Activated T-helper 9 cell treated with anti-CD3 and anti-CD28 coated beads, Interleukin-2, amount 50 U/mL, for 16 hours (primary cell): Measurements from ENCODE around the gene LRBA.
"Not testable (repeated sequence)": the region's sequence is repeated elsewhere in the genome, so short reads cannot be mapped to it uniquely, and the experiment has no call there.

Source experiments
- DNase-seq: peaks from one replicate; pipeline ENCODE4 v3.0.0-alpha.2; 2020; ENCODE audit warnings: low read depth

The LRBA gene

DNA sequence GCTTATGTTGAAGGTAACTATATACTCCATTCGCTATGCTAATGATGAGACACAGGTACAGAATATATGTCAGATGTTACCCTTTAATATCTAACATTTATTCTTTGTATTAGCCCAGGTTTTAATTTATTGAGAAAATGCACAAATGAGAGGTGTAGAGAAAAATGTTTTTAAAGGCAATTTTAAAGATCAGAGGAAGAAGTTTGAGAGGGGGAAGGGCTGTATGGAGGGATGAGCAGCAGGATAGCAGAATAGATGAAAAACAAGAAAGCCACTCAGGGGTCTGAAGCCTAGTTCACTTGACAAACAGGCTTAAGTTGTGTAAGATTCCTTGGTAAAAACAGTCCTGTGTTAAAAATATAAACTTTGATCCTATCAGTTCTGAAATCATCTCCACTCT, 429.5 kb downstream of the LRBA start:
- no peak for DNase-seq

DNA sequence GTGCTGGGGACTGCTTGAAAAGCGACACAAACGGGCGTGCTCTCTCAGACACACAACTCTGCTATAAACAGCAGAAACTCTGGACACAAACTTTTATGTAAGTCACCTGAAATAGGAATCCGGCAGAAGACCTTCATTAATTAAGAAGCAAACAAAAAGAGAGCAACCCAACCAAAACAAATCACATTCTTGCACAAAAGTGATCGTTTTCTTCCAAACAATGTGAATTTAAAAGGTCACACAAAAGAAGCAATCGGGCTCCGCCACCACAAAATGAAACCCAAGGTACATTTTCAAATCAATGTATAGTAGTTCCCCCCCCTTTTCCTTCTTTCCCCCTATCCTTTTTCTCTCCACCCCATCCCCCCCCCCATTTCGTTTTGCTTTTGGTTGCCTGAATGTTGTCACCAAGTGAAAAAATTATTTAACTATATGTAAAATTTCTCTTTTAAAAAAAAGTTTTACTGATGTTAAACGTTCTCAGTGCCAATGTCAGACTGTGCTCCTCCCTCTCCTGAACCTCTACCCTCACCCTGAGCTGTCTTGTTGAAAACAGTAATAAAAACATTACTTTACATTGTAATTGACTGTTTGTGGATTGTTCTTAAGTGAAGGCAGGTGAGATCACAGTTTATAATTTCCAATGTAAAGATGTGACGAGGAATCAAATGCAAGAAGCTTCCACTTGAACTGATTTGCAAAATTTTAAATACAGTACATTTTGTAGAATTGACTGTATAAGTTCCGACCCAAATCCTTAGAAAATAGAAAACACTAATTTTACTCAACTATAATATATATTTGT, 430.8 kb downstream of the LRBA start:
- DNase-seq, result no peak

DNA sequence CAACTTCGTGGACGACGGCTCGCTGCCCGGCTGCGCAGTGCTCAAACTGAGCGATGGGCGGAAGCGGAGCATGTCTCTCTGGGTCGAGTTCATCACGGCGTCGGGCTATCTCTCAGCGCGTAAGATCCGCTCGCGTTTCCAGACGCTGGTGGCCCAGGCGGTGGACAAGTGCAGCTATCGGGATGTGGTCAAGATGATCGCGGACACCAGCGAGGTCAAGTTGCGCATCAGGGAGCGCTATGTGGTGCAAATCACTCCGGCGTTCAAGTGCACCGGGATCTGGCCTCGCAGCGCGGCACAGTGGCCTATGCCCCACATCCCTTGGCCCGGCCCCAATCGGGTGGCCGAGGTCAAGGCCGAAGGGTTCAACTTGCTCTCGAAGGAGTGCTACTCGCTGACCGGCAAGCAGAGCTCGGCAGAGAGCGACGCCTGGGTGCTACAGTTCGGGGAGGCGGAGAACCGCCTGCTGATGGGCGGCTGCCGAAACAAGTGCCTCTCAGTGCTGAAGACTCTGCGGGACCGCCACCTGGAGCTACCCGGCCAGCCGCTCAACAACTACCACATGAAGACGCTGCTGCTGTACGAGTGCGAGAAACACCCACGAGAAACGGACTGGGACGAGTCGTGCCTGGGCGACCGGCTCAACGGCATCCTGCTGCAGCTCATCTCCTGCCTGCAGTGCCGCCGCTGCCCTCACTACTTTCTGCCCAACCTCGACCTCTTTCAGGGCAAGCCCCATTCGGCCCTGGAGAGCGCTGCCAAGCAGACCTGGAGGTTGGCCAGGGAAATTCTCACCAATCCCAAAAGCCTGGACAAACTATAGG, 431.6 kb downstream of the LRBA start:
- no peak for DNase-seq

DNA sequence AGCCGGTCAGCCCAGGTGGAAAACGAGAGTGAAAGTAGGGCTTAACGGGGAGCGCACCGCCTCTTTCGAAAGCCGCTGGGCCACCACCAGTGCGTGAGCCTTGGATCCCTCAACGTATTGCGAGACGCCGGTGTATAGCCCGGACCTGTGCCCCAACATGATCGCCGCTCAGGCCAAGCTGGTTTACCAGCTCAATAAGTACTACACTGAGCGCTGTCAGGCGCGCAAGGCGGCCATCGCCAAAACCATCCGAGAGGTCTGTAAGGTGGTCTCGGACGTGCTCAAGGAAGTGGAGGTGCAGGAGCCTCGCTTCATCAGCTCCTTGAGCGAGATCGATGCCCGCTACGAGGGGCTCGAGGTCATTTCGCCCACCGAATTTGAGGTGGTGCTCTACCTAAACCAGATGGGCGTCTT, 432.2 kb downstream of the LRBA start:
- no peak for DNase-seq

DNA sequence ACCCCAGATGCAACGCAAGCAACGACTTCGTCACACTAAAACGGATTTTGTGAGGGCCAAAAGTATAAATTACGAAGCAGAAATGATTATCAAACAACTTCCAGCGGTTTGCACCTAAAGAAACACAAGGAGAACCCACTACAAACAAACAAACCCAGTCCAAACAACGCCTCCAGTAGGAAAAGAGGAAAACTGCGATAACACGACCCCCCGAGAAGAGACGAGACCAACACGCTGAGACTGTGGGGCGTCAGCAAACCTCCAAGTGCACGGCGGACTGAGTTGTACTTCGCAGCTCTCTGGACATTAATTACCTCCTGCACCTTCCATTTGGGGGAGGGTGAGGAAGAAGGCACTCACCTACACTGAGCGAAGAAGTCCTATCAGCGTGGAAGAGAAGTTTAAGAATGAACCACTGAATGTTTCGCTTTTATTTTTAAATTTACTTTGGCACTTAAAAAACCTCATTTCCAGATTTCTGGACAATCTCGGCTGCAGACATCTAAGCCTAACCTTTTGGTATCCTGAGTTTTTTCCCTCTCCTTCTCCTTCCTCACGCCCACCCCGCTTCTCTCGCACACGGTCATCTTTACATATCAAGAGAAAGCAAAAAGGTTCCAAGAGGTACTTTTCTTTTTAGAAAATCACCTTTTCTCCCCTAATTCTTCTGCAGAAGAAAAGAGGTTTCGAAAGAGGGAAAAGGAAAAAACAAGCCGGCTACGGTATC, 432.8 kb downstream of the LRBA start, which contains the start of gene MAB21L2:
Gene MAB21L2, plus strand, starts transcription at position 6 of the 727 bp plus-strand sequence. CDS start 879 bp downstream, outside the sequence.
- no peak for DNase-seq

DNA sequence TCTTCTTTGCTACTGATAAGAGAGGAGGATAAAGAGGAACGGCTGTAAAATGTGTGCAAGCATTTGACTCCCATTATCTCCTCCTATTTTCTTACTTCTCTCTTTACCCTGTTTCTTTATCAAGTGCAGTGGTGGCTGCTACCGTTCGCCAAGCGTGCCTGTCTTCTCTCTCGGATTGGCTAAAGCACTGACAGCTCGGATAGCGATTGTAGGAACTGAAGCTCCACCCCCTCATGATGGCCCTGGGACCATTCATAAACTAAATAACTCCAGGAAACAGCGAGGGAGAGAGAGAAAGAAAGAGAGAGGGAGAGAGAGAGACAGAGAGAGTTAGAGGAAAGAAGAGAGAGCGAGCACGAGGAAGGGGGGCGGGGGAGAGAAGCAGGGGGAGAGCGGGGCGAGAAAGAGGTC, 433.4 kb downstream of the LRBA start:
- DNase-seq, result no peak

DNA sequence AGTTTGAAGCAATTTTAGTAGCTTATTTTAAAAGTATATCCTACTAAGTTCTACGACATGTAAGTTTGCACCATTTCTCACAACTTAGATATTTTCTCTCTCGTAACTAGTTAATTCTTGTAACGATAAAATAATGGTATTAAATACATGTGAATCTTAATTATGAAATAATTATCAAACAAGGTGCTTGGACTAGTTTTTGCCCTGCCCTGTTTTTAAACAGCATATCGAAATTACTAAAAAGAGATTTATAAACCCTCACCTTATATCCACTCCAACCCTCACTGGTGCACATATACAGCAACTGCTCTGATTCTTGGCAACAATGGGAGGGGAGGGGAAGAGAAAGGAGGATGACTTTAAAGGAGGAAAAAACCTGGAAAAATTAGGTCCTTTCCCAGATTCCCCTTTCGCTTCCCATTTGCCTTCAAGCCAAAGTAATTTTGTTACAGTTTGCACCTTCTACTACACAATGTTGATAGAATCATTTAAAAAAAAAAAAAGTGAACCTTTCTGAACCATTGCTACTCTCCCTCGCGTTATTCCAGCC, 434.0 kb downstream of the LRBA start:
- DNase-seq, result no peak

DNA sequence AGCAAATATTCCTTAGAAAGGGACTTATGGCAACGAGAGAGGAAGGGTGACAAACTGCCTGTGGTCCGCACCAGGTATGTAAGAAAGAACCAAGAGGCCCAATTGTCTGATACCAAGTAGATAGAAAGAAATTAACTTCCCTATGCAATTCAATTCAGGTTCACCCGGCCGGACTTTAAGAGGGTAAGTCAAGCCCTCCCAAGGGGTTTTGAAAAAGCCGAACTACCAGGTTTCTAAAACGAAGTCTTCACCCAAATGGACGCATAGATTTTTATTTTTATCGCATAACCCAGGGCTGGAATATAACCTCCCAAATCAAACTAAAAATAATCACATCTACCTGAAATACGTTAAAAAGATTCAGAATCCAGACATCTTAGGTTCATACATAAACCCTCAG, 434.8 kb downstream of the LRBA start:
- no peak for DNase-seq

DNA sequence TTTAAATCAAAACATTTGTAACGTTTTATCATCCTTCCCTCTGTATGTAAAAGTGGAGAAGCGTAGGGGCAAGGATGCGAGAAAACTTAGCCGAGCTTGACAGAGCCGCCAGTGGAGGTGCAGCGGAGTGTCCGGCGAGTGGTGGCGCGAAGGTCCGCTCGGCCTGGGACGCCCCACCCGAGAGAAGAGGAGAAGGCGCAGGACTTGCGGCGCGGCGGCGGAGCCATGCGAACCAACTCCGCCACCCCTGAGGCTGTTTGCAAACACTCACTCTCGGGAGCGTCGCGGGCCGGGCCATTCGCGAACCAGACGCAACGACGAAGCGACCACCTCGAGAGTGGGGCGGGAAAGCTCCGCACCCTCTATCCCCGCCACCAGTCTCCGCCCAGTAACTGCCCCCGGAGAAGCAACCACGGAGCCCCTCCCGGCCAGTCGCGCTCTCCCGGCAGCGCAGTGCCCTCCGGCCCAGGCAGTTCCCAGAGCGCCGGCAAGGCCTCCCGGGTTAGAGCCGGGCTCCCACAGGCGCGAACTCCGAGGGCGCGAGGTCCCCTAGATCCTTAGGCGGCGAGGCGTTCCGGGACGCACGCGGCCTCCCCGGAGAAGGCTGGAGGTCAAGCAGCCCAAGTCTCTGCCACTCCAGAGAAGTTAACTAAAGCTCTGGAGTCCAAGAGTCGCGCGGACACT, 435.4 kb downstream of the LRBA start:
- no peak for DNase-seq

DNA sequence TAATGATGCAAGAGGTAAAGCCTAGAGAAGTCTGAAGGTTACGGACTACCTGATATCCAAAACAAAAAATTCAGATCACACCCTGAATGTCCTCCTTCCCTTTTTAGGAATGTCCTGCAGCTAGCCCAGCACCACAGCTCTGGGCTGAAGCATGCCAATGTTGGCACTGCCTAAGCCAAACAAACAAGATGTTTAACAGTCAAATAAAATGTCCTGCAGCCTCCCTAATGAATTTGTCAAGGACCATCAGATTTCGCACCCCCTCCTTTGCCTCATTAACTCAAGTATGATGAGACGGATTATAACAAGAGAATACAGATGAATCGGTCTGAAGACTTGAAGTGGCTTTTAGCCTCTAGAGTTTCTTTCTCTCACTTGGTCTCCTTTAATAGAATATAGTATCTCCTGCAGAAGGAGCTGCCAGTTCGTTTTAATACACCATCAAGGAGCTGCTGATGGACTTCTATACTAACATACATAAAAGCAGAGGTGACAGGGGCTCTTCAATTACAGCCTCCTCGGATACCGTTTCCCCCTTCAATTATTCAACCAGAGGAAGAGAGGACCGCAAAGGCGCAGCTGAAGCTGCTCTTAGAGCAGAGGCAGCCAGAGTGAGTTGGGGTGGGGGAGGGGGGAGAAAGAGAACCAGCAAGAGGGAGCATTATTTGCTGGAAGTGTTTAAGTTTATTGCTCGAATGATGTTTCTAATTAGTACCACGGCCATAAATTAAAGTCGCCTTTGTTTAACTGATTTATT, 436.2 kb downstream of the LRBA start:
- DNase-seq, result no peak

DNA sequence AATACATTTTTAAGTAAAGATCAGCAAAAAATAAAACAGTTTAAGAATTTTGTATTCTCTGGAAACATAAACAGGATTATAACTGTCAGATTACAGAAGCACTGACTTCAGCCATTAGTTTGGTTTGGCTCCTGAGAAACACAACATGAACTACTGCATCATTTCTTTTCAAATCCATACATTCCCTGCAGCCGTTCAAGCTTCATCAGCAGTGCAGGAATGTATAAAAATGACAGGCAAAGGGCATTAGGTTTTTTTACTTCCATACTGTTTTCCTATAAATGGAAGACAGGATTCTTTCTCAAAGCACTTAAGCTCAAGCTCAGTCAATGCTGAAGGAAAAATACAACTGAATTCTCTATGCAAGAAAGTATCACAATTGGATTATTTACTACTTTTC, 437.3 kb downstream of the LRBA start:
- DNase-seq, result no peak

DNA sequence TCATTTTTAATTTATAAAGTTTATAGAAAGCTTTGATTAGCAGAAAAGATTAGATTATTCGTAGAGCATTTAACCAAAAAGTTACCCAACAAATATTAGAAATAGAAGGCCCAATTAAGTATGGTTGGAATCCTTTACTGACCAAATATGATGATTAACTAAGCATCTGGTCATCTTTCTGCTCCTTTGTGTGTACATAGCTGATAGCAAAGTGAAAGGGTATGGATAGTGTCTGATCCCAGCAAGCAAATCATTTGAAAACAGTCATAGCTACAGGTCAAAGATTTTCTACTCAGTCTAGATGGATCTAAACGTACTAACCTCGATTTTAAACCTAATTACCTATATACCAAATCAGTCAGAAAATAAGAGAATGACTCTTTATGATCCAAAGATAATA, 440.4 kb downstream of the LRBA start:
- DNase-seq, result no peak

DNA sequence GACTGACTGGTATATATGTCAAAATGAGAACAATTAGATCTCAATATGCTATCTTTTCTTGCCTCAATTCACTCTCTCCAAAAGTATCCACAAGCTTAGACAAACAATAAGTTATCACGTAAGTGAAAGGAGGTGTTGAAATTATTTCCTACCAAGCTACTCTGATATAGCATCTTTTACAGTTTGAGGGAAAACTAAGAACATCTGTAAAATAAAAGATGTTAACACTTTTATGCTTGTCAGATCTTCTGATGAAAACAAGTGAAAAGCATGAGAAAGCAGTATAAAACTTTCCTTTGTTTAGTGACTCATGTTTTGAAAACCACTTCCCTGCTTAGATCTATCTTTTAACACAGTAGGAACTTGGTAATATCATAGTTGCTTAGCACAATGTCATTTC, 441.6 kb downstream of the LRBA start:
- no peak for DNase-seq

DNA sequence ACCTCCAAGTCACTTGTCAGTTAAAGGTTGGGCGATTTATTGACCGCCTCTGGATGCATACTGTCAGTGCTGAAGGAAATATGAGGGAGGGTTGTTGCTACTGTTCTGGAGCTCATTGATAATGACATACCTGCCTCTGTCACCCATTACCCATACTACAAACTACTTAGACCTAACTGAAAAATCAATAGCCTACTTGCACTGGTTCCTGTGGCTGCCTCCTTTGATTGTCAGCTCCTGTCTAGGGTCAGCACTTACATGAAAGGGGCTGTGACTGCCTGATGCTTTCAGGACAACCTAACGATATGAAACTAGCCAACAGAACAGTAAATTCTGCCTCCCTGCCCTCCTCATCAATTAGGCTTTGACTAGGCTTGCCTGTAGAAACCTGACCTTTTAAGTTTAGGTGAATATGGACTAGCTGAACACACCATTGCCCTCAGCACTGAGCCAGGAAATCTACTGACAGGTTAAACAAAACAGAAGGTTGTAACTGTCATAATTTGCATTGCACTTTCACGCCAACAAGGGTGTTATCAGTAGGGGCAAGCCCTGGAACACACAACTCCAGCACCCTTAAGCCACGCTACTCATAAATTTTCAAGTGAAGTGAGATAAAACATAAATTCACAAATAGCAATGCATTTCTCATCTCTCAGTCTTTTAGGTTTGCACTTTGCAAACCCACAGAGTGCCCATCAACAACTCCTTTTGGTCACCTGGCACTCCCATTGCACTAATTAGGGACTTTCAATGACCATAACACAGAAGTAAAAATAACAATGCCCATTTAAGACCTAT, 442.2 kb downstream of the LRBA start:
- no peak for DNase-seq

DNA sequence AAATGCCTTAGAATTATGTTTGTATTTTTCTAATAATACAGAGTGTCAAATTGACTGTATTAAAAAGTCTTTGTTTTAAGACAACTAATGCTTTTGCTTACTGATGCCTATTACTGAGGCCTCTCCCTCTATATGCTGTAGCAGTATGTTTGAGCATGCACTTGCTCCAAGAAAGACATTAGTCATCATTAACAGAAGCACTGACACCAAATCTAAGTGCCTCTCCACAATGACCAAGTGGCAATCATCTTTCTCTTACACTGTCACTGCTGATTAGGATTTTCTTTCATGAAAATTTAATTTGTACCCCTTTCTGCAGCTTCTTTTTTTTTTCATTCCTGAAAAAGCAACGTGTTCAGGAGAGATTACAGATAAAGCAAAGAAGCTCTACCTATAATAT, 444.2 kb downstream of the LRBA start:
- no peak for DNase-seq

DNA sequence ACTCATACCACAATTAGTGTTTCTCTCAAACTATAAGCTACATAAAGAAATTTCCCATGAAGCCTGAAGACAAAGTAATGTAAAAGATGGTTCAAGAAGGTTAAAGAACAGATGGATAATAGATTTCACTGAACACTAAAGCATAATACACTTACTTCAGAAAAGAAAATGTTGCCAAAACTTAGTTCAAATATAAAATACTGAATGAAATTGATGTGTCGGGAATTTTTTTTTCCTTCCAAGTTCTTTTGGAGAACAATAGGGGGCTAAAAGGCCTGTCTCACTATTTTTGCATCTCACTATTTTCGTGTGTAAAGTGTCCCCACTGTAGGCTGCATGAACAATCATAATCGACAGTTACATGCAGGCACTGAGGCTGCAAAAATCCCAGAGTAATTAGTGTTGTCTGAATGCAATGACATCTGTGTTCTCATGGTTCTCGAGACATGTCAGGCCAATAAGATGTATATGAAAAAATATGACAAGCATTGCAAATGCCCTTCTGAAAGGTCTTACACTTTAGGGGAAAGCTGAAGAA, 445.0 kb downstream of the LRBA start:
- no peak for DNase-seq

DNA sequence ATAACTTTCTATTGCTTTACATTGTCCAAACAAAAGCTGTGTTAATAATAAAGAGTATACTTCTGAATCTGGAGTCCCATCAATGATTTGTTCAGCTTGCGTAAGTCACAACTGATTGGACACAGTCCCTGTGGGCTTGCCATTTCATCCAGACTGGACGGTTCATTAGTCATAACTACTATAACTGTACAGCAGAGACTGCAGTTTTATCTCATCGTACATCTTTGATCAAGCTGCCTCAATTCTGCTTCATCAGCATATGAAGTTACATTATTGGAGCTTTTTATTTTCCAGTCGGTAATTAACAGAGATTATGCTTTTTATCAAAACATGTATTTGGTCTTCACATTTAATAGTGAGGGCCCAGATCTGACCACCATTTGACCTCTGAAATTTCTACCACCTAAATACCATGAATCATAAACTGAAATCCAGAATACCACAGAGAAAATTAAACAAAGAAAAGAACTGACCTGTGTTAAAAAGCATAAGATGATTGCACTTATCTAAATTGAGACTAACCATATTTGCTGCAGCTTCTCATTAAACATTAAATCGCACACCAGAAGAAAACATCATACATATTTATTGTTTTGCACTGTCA, 445.6 kb downstream of the LRBA start:
- no peak for DNase-seq

DNA sequence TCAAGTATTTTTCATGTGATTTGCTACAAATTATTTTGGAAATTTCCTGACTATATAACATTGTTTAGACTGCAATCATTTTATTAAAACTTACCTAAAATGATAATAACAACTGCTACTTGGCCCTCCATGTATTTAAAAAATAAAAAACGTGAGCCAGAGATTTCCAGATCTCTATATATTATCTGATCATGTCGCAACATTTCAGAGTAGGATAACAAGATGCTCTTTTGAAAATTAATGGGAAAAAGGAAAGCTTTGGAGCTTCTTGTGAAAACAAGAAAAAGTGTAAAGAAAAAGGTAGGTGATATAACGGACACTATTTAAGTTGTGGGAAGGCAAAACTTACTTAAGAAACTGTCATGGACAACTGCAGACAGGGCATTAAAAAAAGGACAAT, 448.0 kb downstream of the LRBA start:
- no peak for DNase-seq

DNA sequence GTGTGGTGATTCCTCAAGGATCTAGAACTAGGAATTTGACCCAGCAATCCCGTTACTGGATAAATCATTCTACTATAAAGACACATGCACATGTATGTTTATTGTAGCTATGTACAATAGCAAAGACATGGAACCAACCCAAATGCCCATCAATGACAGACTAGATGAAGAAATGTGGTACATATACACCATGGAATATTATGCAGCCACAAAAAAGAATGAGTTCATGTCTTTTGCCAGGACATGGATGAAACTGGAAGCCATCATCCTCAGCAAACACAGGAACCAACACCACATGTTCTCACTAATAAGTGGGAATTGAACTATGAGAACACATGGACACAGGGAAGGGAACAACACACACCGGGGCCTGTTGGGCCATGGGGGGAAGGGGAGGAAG, 450.1 kb downstream of the LRBA start:
- DNase-seq, result not testable (repeated sequence)
